Left cardiac atrium (tissue), 4 donors: ENCODE results near the gene ATL3. TPM values are rescaled to one million over a fixed set of nuclear protein-coding genes. Genes with fewer than 3 reads are reported as not detected.
"Not testable (repeated sequence)": the region's sequence is repeated elsewhere in the genome, so short reads cannot be mapped to it uniquely, and the experiment has no call there.

Source experiments
- ATAC-seq, 2 donors: fragments of 200-7000 bp; cut with Tn5 transposase; one replicate each; pipeline ENCODE4 v1.9.1; 2020; ENCODE audit warnings: mild to moderate bottlenecking in 2 of 2, moderate library complexity in 2 of 2
- DNase-seq: peaks from one replicate; pipeline ENCODE4 v3.0.0-alpha.2; 2020
- intact Hi-C, 2 donors: fragments of 100-400 bp; cut with DNase I; formaldehyde crosslinking; loops; one replicate each; pipeline versions ENCODE4 v1.14.1 to v1.15.1; 2022 to 2023
- total RNA-seq, 2 donors: library from RNA; stranded (reverse); fragmentation: NEBNext Ultra II Directional; extraction: Animal tissue kit (Norgen Biotek cat#: 25700); gene quantifications; one replicate each; pipeline ENCODE4 v1.2.1, GENCODE V29; 2021
- donor health status: DM: no; HTN: yes; CAD: no.
- donor health status: DM: no; HTN: yes; CAD: no; lungs with severe emphysema.
- donor health status: DM: yes; HTN: yes; CAD: no.
- donor health status: Dilated cardiomyopathy.

The ATL3 gene
- total RNA-seq, 2 donors from 2014 or later = 31.4 to 36.2 TPM

- ATAC-seq (no peak), DNase-seq (no peak)
- intact Hi-C loops = no loop called here
Observed at GRCh38 chr11:63608353-63609345, 62.5 kb downstream of the ATL3 start.

- ATAC-seq (peak; percentile 53 to 65), DNase-seq (no peak)
- intact Hi-C loops = no loop called here
Observed at GRCh38 chr11:63603180-63603518, 68.0 kb downstream of the ATL3 start.

GRCh38 chr11:63602290-63603179 lies 68.6 kb downstream of the ATL3 start:
- peak; percentile 28 to 64 for ATAC-seq
- DNase-seq, intact Hi-C loops: not testable (repeated sequence)

- ATAC-seq = peak; percentile 10 to 31
- intact Hi-C loops = no loop called here
Observed at GRCh38 chr11:63599211-63600122, 71.7 kb downstream of the ATL3 start.

GRCh38 chr11:63598556-63598955 lies 72.6 kb downstream of the ATL3 start:
- ATAC-seq (no peak), DNase-seq (no peak)
- intact Hi-C loops = no loop called here

More at GRCh38 chr11:63599211-63600122, 71.7 kb downstream of the ATL3 start:
- no peak for DNase-seq

GRCh38 chr11:63595296-63595695 lies 75.9 kb downstream of the ATL3 start:
- no peak for ATAC-seq
- intact Hi-C loops = no loop called here
- DNase-seq = no peak

GRCh38 chr11:63592975-63593395 lies 78.2 kb downstream of the ATL3 start:
- DNase-seq = no peak
- intact Hi-C loops = no loop called here
- peak in 1 of 2 donors; percentile 13 for ATAC-seq

- DNase-seq = no peak
- ATAC-seq = no peak
- intact Hi-C loops = no loop called here
Observed at GRCh38 chr11:63590024-63590788, 81.0 kb downstream of the ATL3 start.

- no peak for DNase-seq
- peak in 1 of 2 donors; percentile 64 for ATAC-seq
- intact Hi-C loops = no loop called here
Observed at GRCh38 chr11:63589000-63589399, 82.2 kb downstream of the ATL3 start.

GRCh38 chr11:63586451-63587166 lies 84.6 kb downstream of the ATL3 start:
- intact Hi-C loops = no loop called here

GRCh38 chr11:63583357-63583677 lies 87.9 kb downstream of the ATL3 start:
- DNase-seq (no peak), ATAC-seq (no peak)
- intact Hi-C loops = no loop called here

More at GRCh38 chr11:63586451-63587166, 84.6 kb downstream of the ATL3 start:
- no peak for ATAC-seq
- no peak for DNase-seq

GRCh38 chr11:63581224-63581623 lies 90.0 kb downstream of the ATL3 start:
- ATAC-seq, intact Hi-C loops, DNase-seq: not testable (repeated sequence)

- ATAC-seq, DNase-seq, intact Hi-C loops: not testable (repeated sequence)
Observed at GRCh38 chr11:63578882-63579281, 92.3 kb downstream of the ATL3 start.

GRCh38 chr11:63574856-63575602 lies 96.1 kb downstream of the ATL3 start:
- intact Hi-C loops = no loop called here

More at GRCh38 chr11:63574856-63575602, 96.1 kb downstream of the ATL3 start:
- ATAC-seq (peak; percentile 86), DNase-seq (peak; percentile 45)
